GM15510 (cell line): ENCODE data around the gene ANO3.

Source experiments
- POLR2A ChIP-seq: IDR thresholded peaks from 3 replicates; pipeline ENCODE4 v1.6.1; 2011; ENCODE audit warnings: borderline replicate concordance; ENCODE audit not compliant: insufficient read length; ENCODE audit errors: extremely low read depth

ANO3 gene

DNA sequence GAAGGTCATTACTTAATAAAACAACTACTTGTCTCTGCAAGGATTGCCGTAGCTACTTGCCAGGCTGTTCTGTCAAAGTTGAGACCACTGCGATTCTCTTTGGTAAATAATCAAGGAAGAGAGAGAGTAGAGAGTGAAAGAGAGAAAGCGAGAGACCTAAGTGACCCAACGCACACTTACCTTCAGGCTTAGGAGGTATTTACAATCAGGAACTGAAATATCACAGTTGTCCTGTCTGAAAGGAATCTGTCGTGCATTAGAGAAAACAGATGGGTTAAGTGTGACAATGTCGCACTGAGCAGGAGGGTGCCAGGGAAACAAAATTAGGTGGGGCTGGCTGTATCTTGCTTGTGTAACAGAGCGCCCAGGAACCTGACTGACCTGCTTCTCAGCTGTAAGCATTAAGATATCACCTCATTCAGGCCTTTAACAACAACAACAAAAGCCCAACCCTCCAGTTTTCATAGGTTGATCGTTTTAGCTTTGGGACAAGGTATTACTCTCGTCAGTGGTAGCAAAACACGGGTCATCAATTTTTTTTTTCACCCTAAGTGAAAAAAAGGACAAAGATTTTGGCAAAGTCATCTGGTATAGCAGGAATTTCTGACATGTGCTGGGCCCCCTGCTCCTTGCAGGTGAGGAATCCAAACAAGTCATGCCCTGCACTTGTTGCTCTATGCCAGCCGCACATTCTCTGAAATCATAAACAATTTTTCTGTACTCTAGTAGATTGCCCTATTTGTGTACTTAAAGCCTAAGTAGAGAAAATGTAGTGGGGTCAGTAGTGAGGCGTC is 240.1 kb downstream of the ANO3 start, which contains the start of gene MUC15:
Gene MUC15, minus strand, starts transcription at position 403 of the 794 bp plus-strand sequence. CDS start 5,169 bp downstream, outside the sequence.
- no peak for TF ChIP-seq POLR2A

- TF ChIP-seq POLR2A, result no peak
These were observed 241.0 kb downstream of the ANO3 start for GRCh38 chr11:26572770-26573402.

- TF ChIP-seq POLR2A, result no peak
These were observed 242.0 kb downstream of the ANO3 start for GRCh38 chr11:26573896-26574295.

DNA sequence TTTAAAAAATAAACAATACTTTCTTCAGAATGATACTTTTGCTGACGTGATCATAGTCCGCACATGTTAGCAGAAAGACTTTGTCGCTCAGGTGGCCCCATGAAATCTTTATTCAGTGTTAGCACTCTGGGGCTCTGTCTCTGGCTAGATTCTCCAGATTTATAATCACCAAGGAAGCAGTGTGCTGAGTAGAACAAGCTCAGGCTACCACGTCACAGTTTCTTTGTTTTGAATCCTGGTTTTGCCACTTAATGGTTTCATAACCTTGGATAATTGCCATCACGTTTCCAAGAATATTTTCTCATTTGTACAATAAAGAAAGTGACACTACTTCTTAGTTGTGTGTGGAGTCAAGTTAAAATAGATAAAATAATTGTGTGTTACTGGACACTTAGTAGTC is 244.0 kb downstream of the ANO3 start:
- TF ChIP-seq POLR2A, result no peak

- TF ChIP-seq POLR2A, result no peak
These were observed 247.2 kb downstream of the ANO3 start for GRCh38 chr11:26578998-26579661.

- TF ChIP-seq POLR2A, result no peak
These were observed 247.8 kb downstream of the ANO3 start for GRCh38 chr11:26579683-26580082.

DNA sequence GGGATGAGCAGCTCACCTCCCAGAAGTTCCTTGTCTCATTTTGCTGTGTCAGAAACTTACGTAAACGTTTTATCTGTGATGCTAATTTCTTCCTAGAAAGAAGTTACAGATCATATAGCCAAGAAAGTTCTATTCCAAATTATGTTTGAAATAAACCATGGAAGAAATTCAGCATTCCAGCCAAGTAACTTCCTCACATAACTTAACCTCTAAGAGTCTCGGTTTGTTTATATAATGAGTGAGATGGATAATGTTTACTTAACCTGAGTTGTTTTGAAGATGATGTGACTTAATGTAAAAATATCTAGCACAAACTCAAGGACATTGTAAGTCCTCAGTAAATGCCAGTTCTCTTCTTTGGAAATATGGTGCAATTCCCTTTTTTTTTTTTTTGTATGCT is 249.0 kb downstream of the ANO3 start:
- TF ChIP-seq POLR2A, result no peak

DNA sequence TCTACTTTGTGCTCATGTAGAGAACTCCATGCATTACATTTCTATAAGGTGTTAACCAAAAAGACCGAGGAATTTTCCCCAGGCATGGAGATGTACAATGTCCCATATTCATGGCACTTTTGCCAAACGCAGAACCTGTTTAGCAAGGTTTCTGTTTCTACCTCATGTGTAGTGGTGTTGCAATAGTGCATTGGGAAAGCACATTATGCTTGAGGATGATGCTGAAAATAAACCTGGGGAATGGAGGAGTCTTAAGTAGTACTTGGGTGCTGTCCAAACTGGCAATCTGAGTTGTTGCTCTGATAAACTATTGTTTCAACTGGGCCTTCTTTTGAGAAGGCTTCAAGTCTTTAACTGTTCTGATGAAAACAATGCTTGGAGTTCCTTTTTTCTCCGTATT is 251.6 kb downstream of the ANO3 start:
- TF ChIP-seq POLR2A, result no peak

- TF ChIP-seq POLR2A, result no peak
These were observed 252.9 kb downstream of the ANO3 start for GRCh38 chr11:26584818-26585217.

DNA sequence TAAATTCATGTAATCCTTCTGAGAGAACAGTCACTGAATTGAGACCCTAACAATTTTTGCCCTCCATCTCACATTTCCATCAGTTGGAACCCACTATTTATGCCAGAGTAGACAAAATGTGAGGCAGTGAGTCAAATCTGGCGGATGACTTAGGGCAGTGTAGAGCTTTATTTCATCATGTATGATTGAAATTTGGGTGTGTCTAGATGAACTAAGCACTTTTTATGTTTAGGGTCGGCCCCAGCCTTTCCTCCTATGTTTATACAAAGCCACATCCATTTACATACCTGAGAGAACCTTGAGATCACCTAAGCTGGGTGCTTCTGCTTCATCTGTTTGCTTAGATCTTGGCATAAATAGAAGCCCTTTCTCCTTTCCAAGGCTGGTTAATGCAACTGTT is 255.1 kb downstream of the ANO3 start:
- TF ChIP-seq POLR2A, result no peak

DNA sequence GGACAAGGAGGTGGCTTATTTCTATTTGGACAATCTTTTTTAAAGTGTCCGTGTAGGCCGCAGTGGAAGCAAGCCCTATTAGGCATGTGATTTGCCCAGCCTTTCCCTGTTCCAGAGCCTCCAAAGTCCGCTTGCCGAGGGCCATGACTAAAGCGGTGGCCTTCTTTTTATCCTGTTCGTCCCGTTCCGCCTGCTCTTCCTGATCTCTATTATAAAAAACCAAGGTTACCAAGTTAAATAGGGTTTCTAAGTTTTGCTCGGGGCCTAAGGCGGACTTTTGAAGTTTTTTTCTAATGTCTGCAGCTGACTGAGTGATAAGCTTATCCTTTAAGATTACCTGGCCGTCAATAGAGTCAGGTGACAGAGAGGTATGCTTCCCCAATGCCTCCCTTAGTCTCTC is 261.8 kb downstream of the ANO3 start:
- TF ChIP-seq POLR2A, result no peak

- TF ChIP-seq POLR2A, result no peak
These were observed 266.0 kb downstream of the ANO3 start for GRCh38 chr11:26597899-26598298.

- no peak for TF ChIP-seq POLR2A
These were observed 267.5 kb downstream of the ANO3 start for GRCh38 chr11:26599425-26599824.

- TF ChIP-seq POLR2A, result no peak
These were observed 268.0 kb downstream of the ANO3 start for GRCh38 chr11:26599876-26600434.
